IMR-90 (cell line): ENCODE data around the gene ARMC9. TPM values are rescaled to one million over a fixed set of nuclear protein-coding genes. Genes with fewer than 3 reads are reported as not detected.

ENCODE experiments used
- ATAC-seq: fragments of 200-7000 bp; cut with Tn5 transposase; 2 replicates; pipeline ENCODE4 v1.9.1; 2020; ENCODE audit warnings: low read depth, mild to moderate bottlenecking, moderate library complexity
- BruUV-seq: library from RNA; stranded (reverse); fragments of 400-500 nt; replicated peaks from 2 replicates; lab custom pipeline; 2021; lab: Mats Ljungman, UMichigan
- CTCF ChIA-PET: fragments of 300-600 bp; formaldehyde crosslinking; extraction: SDS; loops from one replicate; lab custom pipeline; 2021; ENCODE audit warnings: antibody characterized with exemption; lab: Yijun Ruan, JAX
- POLR2A ChIA-PET: fragments of 300-600 bp; sonication (Branson Sonifier 250); formaldehyde crosslinking; loops from one replicate; lab custom pipeline; 2022; ENCODE audit warnings: antibody characterized with exemption; ENCODE audit not compliant: unreplicated experiment; lab: Charles Lee
- DNase-seq: peaks from one replicate; pipeline ENCODE4 v3.0.0; 2013
- H2AFZ ChIP-seq: replicated peaks from 2 replicates; pipeline ENCODE3; 2013; ENCODE audit warnings: low read length, mild to moderate bottlenecking; ENCODE audit not compliant: poor library complexity
- H2AK5ac ChIP-seq: 2 replicates; pipeline ENCODE4 v1.6.1; 2013; ENCODE audit warnings: low read depth, low read length, inconsistent platforms
- H2AK9ac ChIP-seq: replicated peaks from 2 replicates; pipeline ENCODE3; 2013; ENCODE audit warnings: mild to moderate bottlenecking, low read depth, low read length, moderate library complexity; ENCODE audit not compliant: poor library complexity
- H2BK120ac ChIP-seq: 2 replicates; pipeline ENCODE4 v1.6.1; 2013; ENCODE audit warnings: low read depth, low read length, inconsistent platforms
- H2BK15ac ChIP-seq: 3 replicates; pipeline ENCODE4 v1.6.1; 2013; ENCODE audit warnings: low read depth, low read length, inconsistent platforms
- H2BK20ac ChIP-seq: 2 replicates; pipeline ENCODE4 v1.6.1; 2013; ENCODE audit warnings: low read depth, mild to moderate bottlenecking, inconsistent platforms, low read length, moderate library complexity
- H2BK5ac ChIP-seq: 2 replicates; pipeline ENCODE4 v1.6.1; 2013; ENCODE audit warnings: mild to moderate bottlenecking, low read depth, low read length, inconsistent platforms; ENCODE audit not compliant: poor library complexity, severe bottlenecking
- H3K14ac ChIP-seq: replicated peaks from 2 replicates; pipeline ENCODE4 v1.6.1; 2013; ENCODE audit warnings: low read depth, low read length, inconsistent platforms
- H3K18ac ChIP-seq: 2 replicates; pipeline ENCODE4 v1.6.1; 2013; ENCODE audit warnings: low read depth, low read length, control low read depth
- H3K23ac ChIP-seq: 2 replicates; pipeline ENCODE4 v1.6.1; 2013; ENCODE audit warnings: low read depth, low read length, inconsistent platforms
- H3K27ac ChIP-seq: 2 replicates; pipeline ENCODE4 v1.5.1; 2013; ENCODE audit warnings: mild to moderate bottlenecking, control low read depth, low read length; ENCODE audit not compliant: insufficient read depth
- H3K27me3 ChIP-seq: 2 replicates; pipeline ENCODE4 v1.6.1; 2013; ENCODE audit warnings: low read length; ENCODE audit not compliant: control insufficient read depth, insufficient read depth
- H3K36me3 ChIP-seq: 2 replicates; pipeline ENCODE4 v1.6.1; 2013; ENCODE audit warnings: low read length, mixed read lengths; ENCODE audit not compliant: control insufficient read depth, insufficient read depth
- H3K4ac ChIP-seq: 2 replicates; pipeline ENCODE4 v1.6.1; 2013; ENCODE audit warnings: low read depth, low read length, inconsistent platforms
- H3K4me1 ChIP-seq: 2 replicates; pipeline ENCODE4 v1.6.1; 2013; ENCODE audit warnings: low read length, mixed read lengths; ENCODE audit not compliant: control insufficient read depth, insufficient read depth
- H3K4me2 ChIP-seq: 2 replicates; pipeline ENCODE4 v1.6.1; 2013; ENCODE audit warnings: low read depth, mild to moderate bottlenecking, control low read depth, low read length, moderate library complexity
- H3K4me3 ChIP-seq: 2 replicates; pipeline ENCODE4 v1.5.1; 2013; ENCODE audit warnings: low read depth, mild to moderate bottlenecking, control low read depth, low read length, moderate library complexity; ENCODE audit not compliant: insufficient read depth
- H3K56ac ChIP-seq: 2 replicates; pipeline ENCODE4 v1.6.1; 2013; ENCODE audit warnings: low read length, inconsistent platforms; ENCODE audit not compliant: insufficient read depth; ENCODE audit errors: extremely low read depth
- H3K79me1 ChIP-seq, 2 experiments: 2 replicates each; pipeline ENCODE4 v1.6.1; 2013; ENCODE audit warnings: low read length in 2 of 2, inconsistent platforms in 1 of 2, low read depth in 1 of 2
- H3K9ac ChIP-seq: 2 replicates; pipeline ENCODE4 v1.6.1; 2013; ENCODE audit warnings: low read depth, low read length, control low read depth
- H3K9me1 ChIP-seq: 2 replicates; pipeline ENCODE4 v1.6.1; 2013; ENCODE audit warnings: low read length, inconsistent platforms; ENCODE audit not compliant: insufficient read depth
- H3K9me3 ChIP-seq: 2 replicates; pipeline ENCODE4 v1.6.1; 2013; ENCODE audit warnings: low read length; ENCODE audit not compliant: control insufficient read depth, insufficient read depth
- H4K20me1 ChIP-seq: 2 replicates; pipeline ENCODE4 v1.6.1; 2013; ENCODE audit warnings: low read length, inconsistent platforms; ENCODE audit not compliant: insufficient read depth
- H4K5ac ChIP-seq: 2 replicates; pipeline ENCODE4 v1.6.1; 2013; ENCODE audit warnings: mild to moderate bottlenecking, low read depth, low read length, control low read depth
- H4K8ac ChIP-seq, 2 experiments: 2 replicates each; pipeline ENCODE4 v1.6.1; 2013; ENCODE audit warnings: low read depth in 2 of 2, low read length in 2 of 2, control low read depth in 1 of 2, inconsistent platforms in 1 of 2
- H4K91ac ChIP-seq: 2 replicates; pipeline ENCODE4 v1.6.1; 2013; ENCODE audit warnings: low read depth, low read length, inconsistent platforms; ENCODE audit not compliant: insufficient read depth
- FOS ChIP-seq: fragments of 150-350 bp; IDR thresholded peaks from 2 replicates; pipeline ENCODE4 v1.6.1; 2016; ENCODE audit warnings: low read depth, low read length
- MAFK ChIP-seq: IDR thresholded peaks from 2 replicates; pipeline ENCODE4 v1.6.1; 2012; ENCODE audit warnings: low read depth, low read length, improper control_type of control experiment
- WGBS, 2 experiments: methylation state at CpG; one replicate each; pipeline versions ENCODE4 v1.1.5 to v1.1.7; 2013; ENCODE audit warnings: missing lambda C conversion rate in 2 of 2; ENCODE audit not compliant: insufficient read length in 1 of 2; ENCODE audit errors: extremely low coverage in 2 of 2; 5-methylcytosine and 5-hydroxymethylcytosine counted together
- dilution Hi-C: fragments of 300-500 bp; cut with HindIII; formaldehyde crosslinking; loops from one replicate; pipeline ENCODE4 v1.14.3; 2018; ENCODE audit warnings: low sequenced_read_pairs; ENCODE audit not compliant: unreplicated experiment
- in situ Hi-C: fragments of 300-500 bp; cut with MboI; formaldehyde crosslinking; loops from 3 replicates; pipeline ENCODE4 v1.14.3; 2019; ENCODE audit warnings: low sequenced_read_pairs, inconsistent platforms, mixed read lengths
- intact Hi-C: fragments of 100-400 bp; cut with micrococcal nuclease; formaldehyde crosslinking; loops from 2 replicates; pipeline ENCODE4 v1.10.0; 2022
- polyA plus RNA-seq, 3 experiments: library from polyadenylated mRNA; depleted of rRNA; stranded (reverse); fragments of >200 nt; gene quantifications; 2 replicates each; pipeline ENCODE4 v1.2.3, GENCODE V29; 2012; ENCODE audit warnings: low replicate concordance in 1 of 3
- total RNA-seq: library from RNA; depleted of rRNA; stranded (reverse); fragments of >200 nt; gene quantifications from 2 replicates; pipeline ENCODE4 v1.2.3, GENCODE V29; 2012

Gene ARMC9
- total and polyA plus RNA-seq, 2 of the 4 experiments (the other 2 are of a cell fraction) = 36.0 to 46.6 TPM

DNA sequence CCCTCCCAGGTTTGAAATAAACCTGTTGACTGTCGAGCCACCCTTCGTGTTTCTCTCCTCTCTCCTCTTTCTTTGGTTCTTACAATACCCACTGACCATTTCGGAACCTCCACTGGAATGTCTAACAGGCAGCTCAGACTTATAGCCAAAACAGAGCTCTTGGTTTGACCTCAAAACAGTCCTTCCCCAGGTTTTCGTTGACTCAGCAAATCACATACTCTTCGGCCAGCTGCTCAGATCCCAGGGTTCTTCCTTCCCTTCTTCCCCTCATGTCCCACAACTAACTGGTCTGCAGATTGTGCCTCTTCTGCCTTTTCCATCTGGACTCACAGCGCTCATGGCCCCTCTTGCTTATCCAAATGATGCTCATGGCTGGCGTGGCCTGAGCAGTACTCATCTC lies 4.7 kb downstream of the ARMC9 start:
- no peak overlapping the region for H3K14ac ChIP-seq
- no peak overlapping the region for H3K18ac ChIP-seq
- no peak overlapping the region for H2AK9ac ChIP-seq
- H2BK5ac ChIP-seq = no peak overlapping the region
- H3K4me1 ChIP-seq = peaks cover 8% of the 10 kb centered on the region; the same call in 1 of the 2 replicates
- no peaks in the 10 kb centered on the region for H3K9me3 ChIP-seq
- ATAC-seq (no peak), DNase-seq (no peak)
- H3K9ac ChIP-seq = no peak overlapping the region
- H2AFZ ChIP-seq = no peak overlapping the region
- dilution Hi-C loops = no loop called here
- no peak overlapping the region for H2BK15ac ChIP-seq
- H3K36me3 ChIP-seq = peaks cover 21% of the 10 kb centered on the region
- CTCF ChIA-PET = no interaction called here
- no peak overlapping the region for H4K5ac ChIP-seq
- no peak overlapping the region for H4K8ac ChIP-seq
- H3K27me3 ChIP-seq = no peaks in the 10 kb centered on the region
- WGBS, 2 experiments = 90% methylated on average over 6 of the region's 7 CpGs; no CpG with 5 or more reads in 1 of the 2 experiments
- H4K91ac ChIP-seq = no peak overlapping the region
- H3K9me1 ChIP-seq = peaks cover 32% of the 10 kb centered on the region
- no peak overlapping the region for H2BK20ac ChIP-seq
- H2BK120ac ChIP-seq = no peak overlapping the region
- in situ Hi-C loops = no loop called here
- POLR2A ChIA-PET = no interaction called here
- intact Hi-C loops = no loop called here
- TF ChIP-seq FOS = no peak
- TF ChIP-seq MAFK = peak; percentile 97
- no peak overlapping the region for H3K56ac ChIP-seq
- BruUV-seq = no TSS peak
- H3K4me2 ChIP-seq = no peak overlapping the region
- no peak overlapping the region for H3K23ac ChIP-seq
- H3K4me3 ChIP-seq = no peak overlapping the region
- H4K20me1 ChIP-seq = peaks cover 16% of the 10 kb centered on the region
- no peak overlapping the region for H2AK5ac ChIP-seq
- peaks cover 54 to 81% of the 10 kb centered on the region in 2 experiments for H3K79me1 ChIP-seq
- no peak overlapping the region for H3K4ac ChIP-seq
- no peak overlapping the region for H3K27ac ChIP-seq
